K562 (cell line): Measurements from ENCODE around the gene UTP11. TPM values are rescaled to one million over a fixed set of nuclear protein-coding genes. Genes with fewer than 3 reads are reported as not detected.

Experiments
- ATAC-seq: fragments of 200-7000 bp; cut with Tn5 transposase; 3 replicates; pipeline ENCODE4 v1.9.1; 2020; ENCODE audit warnings: moderate library complexity
- BruUV-seq: library from RNA; stranded (reverse); fragments of 400-500 nt; replicated peaks from 2 replicates; lab custom pipeline; 2021; lab: Mats Ljungman, UMichigan
- CTCF ChIA-PET: fragments of 300-600 bp; formaldehyde crosslinking; extraction: SDS; loops from one replicate; lab custom pipeline; 2021; ENCODE audit warnings: low intra/inter-chr PET ratio; lab: Yijun Ruan, JAX
- POLR2A ChIA-PET: fragments of 300-600, 350-650 bp; sonication (Branson Sonifier 250); formaldehyde crosslinking; extraction: SDS; loops from one replicate; lab custom pipeline; 2021; ENCODE audit warnings: antibody characterized with exemption, inconsistent platforms; lab: Yijun Ruan, JAX
- DNase-seq, 4 experiments: peaks; one replicate each; pipeline versions ENCODE4 v3.0.0 to v3.0.0-alpha.2; 2011 to 2018; ENCODE audit warnings: low spot score in 3 of 4, mixed read lengths in 3 of 4; ENCODE audit errors: extremely low read depth in 1 of 4
- FAIRE-seq: peaks from 2 replicates; lab custom pipeline; 2011; peaks lifted over from hg19 to GRCh38; lab: Jason Lieb, UNC
- H2AFZ ChIP-seq: 2 replicates; pipeline ENCODE4 v1.6.0; 2011; ENCODE audit warnings: low read depth, low read length, control low read depth, inconsistent platforms
- H3K27ac ChIP-seq: fragments of 200-600 bp; 3 replicates; pipeline ENCODE4 v1.8.0; 2011; ENCODE audit warnings: low read depth, mild to moderate bottlenecking, control low read depth, inconsistent platforms, low read length, moderate library complexity, mixed read lengths; ENCODE audit errors: extremely low read depth
- H3K27me3 ChIP-seq, 2 experiments: fragments of 300-600 bp in 1 of 2; 2 replicates in 1 of 2; 3 replicates in 1 of 2; pipeline versions ENCODE4 v1.6.0 to v1.8.0; 2011; ENCODE audit warnings: inconsistent platforms in 2 of 2, low read length in 2 of 2, mild to moderate bottlenecking in 1 of 2, mixed read lengths in 1 of 2, moderate library complexity in 1 of 2; ENCODE audit not compliant: control insufficient read depth in 2 of 2, insufficient read depth in 2 of 2
- H3K36me3 ChIP-seq: fragments of 300-600 bp; 3 replicates; pipeline ENCODE4 v1.8.0; 2011; ENCODE audit warnings: mild to moderate bottlenecking, low read length, inconsistent platforms; ENCODE audit not compliant: control insufficient read depth, insufficient read depth
- H3K4me1 ChIP-seq, 2 experiments: fragments of 200-600 bp in 1 of 2; replicated peaks in 1 of 2; 2 replicates in 1 of 2; 3 replicates in 1 of 2; pipeline versions ENCODE4 v1.5.1 to v1.8.0; 2011; ENCODE audit warnings: inconsistent platforms in 2 of 2, low read length in 2 of 2, mild to moderate bottlenecking in 1 of 2, mixed read lengths in 1 of 2, moderate library complexity in 1 of 2; ENCODE audit not compliant: control insufficient read depth in 2 of 2, insufficient read depth in 2 of 2
- H3K4me2 ChIP-seq: 2 replicates; pipeline ENCODE4 v1.6.1; 2011; ENCODE audit warnings: low read length, control low read depth, inconsistent platforms, mixed read lengths; ENCODE audit not compliant: insufficient read depth
- H3K4me3 ChIP-seq: fragments of 200-600 bp; sonication (generic), shearing (Covaris generic); 2 replicates; pipeline ENCODE4 v1.5.1; 2016; ENCODE audit warnings: control low read depth, inconsistent platforms
- H3K79me2 ChIP-seq: fragments of 200-600 bp; 3 replicates; pipeline ENCODE4 v1.8.0; 2011; ENCODE audit warnings: low read length, inconsistent platforms; ENCODE audit not compliant: control insufficient read depth, insufficient read depth
- H3K9ac ChIP-seq, 2 experiments: 2 replicates each; pipeline versions ENCODE4 v1.6.0 to v1.6.1; 2011; ENCODE audit warnings: low read depth in 2 of 2, low read length in 2 of 2, control low read depth in 1 of 2, inconsistent platforms in 1 of 2, mild to moderate bottlenecking in 1 of 2, mixed read lengths in 1 of 2; ENCODE audit not compliant: insufficient read depth in 1 of 2
- H3K9me1 ChIP-seq: one replicate; pipeline ENCODE4 v1.6.0; 2011; ENCODE audit warnings: inconsistent platforms, mild to moderate bottlenecking, low read length, moderate library complexity; ENCODE audit not compliant: control insufficient read depth, insufficient read depth
- H3K9me3 ChIP-seq: replicated peaks from 2 replicates; pipeline ENCODE4 v1.5.1; 2011; ENCODE audit warnings: low read depth, low read length, inconsistent platforms; ENCODE audit not compliant: control insufficient read depth, insufficient read depth
- H4K20me1 ChIP-seq: replicated peaks from 2 replicates; pipeline ENCODE4 v1.6.1; 2011; ENCODE audit warnings: low read length, inconsistent platforms, mixed read lengths; ENCODE audit not compliant: control insufficient read depth, insufficient read depth
- CTCF ChIP-seq, 3 experiments: IDR thresholded peaks in 2 of 3; conservative IDR thresholded peaks in 1 of 3; 2 replicates each; pipeline ENCODE4 v1.5.1; 2011 to 2012; ENCODE audit warnings: low read length in 3 of 3, mild to moderate bottlenecking in 3 of 3, control low read depth in 2 of 3, improper control_type of control experiment in 1 of 3, inconsistent platforms in 1 of 3, low read depth in 1 of 3, mixed read lengths in 1 of 3, moderate library complexity in 1 of 3; ENCODE audit not compliant: insufficient read depth in 2 of 3
- DIDO1 ChIP-seq: fragments of 450-650 bp; IDR thresholded peaks from 2 replicates; pipeline ENCODE4 v1.6.1; 2016; ENCODE audit warnings: low read depth, missing biosample characterization, missing genetic modification characterization
- HMG20A ChIP-seq: fragments of 450-650 bp; formaldehyde crosslinking; conservative IDR thresholded peaks from 2 replicates; pipeline ENCODE4 v1.4.0; 2020; ENCODE audit warnings: mild to moderate bottlenecking, mixed read lengths
- MXD1 ChIP-seq: fragments of 250-450 bp; sonication (Bioruptor Pico); IDR thresholded peaks from 2 replicates; pipeline ENCODE4 v1.8.0; 2021; ENCODE audit warnings: borderline replicate concordance, mild to moderate bottlenecking, moderate library complexity; ENCODE audit not compliant: poor library complexity, severe bottlenecking
- ZNF766 ChIP-seq: fragments of 200-800 bp; sonication (Bioruptor generic); conservative IDR thresholded peaks from 2 replicates; pipeline ENCODE4 v1.6.1; 2016; ENCODE audit warnings: missing genetic modification characterization, missing compliant biosample characterization
- WGBS: fragments of 100-300 bp; shearing (Covaris generic); methylation state at CpG from one replicate; pipeline ENCODE4 v1.1.6; 2016; ENCODE audit warnings: low coverage, mixed read lengths; ENCODE audit not compliant: insufficient coverage; ENCODE audit errors: missing lambda C conversion rate; 5-methylcytosine and 5-hydroxymethylcytosine counted together
- in situ Hi-C: fragments of 300-500 bp; cut with MboI; formaldehyde crosslinking; loops from 4 replicates; pipeline ENCODE4 v1.15.0; 2018; ENCODE audit warnings: inconsistent platforms, mixed read lengths
- intact Hi-C: fragments of 100-400 bp; cut with micrococcal nuclease; formaldehyde crosslinking; loops from 2 replicates; pipeline ENCODE4 v1.14.2; 2022
- polyA plus RNA-seq, 8 experiments: library from polyadenylated mRNA; depleted of rRNA in 4 of 8; stranded (reverse) in 5 of 8; unstranded in 3 of 8; fragments of >200 nt; fragmentation: Nextera tagmentation in 2 of 8; fragmentation: Illumina TruSeq in 1 of 8; extraction: Ambion mirVana in 2 of 8; extraction: Trizol in 1 of 8; gene quantifications; 2 replicates each; pipeline versions ENCODE4 v1.2.1 to v1.2.3, GENCODE V29; 2011 to 2014; ENCODE audit warnings: inconsistent platforms in 1 of 8, missing spikeins in 1 of 8
- total RNA-seq, 7 experiments: library from RNA; depleted of rRNA in 6 of 7; stranded (reverse); fragments of >200 nt in 6 of 7; fragmentation: Illumina TruSeq in 2 of 7; extraction: Trizol in 2 of 7; gene quantifications; 2 replicates each; pipeline versions ENCODE4 v1.2.1 to v1.2.3, GENCODE V29; 2011 to 2021; ENCODE audit warnings: low replicate concordance in 1 of 7
- TF ChIP-seq, protein P1 (sequence below), 2 experiments: fragments of 200-800 bp in 1 of 2; sonication (Bioruptor generic) in 1 of 2; sonication (generic) in 1 of 2; formaldehyde crosslinking in 1 of 2; IDR thresholded peaks in 1 of 2; conservative IDR thresholded peaks in 1 of 2; 2 replicates each; pipeline versions ENCODE4 v1.5.0 to v1.6.1; 2016 to 2020; ENCODE audit warnings: missing compliant biosample characterization in 1 of 2, missing genetic modification characterization in 1 of 2, missing genetic modification reagents in 1 of 2

The UTP11 gene
- total and polyA plus RNA-seq, 9 of the 15 experiments (the other 6 are each of a cell fraction or from before 2014, with no cell fraction given): 91.1 to 378 (median 221) TPM

DNA sequence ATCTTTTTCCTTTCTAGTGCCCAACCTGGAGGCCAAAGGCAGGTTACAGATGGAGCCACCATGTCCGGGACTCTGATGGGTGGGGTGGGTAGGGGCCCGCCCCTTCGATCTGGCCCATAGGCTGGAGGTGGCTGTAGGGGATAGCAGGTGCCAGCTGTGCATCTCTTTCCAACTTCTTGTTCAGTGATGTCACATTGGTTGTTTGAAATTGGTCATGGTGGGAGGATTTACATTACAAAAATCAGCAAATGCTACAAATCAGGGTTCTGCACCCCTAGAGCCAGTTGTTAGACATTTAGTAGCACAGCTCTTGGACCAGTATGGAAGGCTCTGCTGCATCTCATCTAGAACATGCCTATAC, 56.4 kb downstream of the UTP11 start:
- peaks cover 14 to 62% of the 10 kb centered on the region in 2 experiments; a peak in 4 of 5 replicates for H3K27me3 ChIP-seq
- peak in 1 of 4 experiments; percentile 20 for DNase-seq
- H2AFZ ChIP-seq: no peak overlapping the region
- intact Hi-C loops (no loop called here), in situ Hi-C loops (no loop called here)
- H3K9me3 ChIP-seq: no peaks in the 10 kb centered on the region
- no peak overlapping the region for H3K4me3 ChIP-seq
- H3K36me3 ChIP-seq: no peaks in the 10 kb centered on the region
- no peak overlapping the region for H3K4me2 ChIP-seq
- 0% methylated on average over 3 of the region's 3 CpGs for WGBS
- TF ChIP-seq DIDO1 (tag): 0 out of 2 replicates have a peak, but pooled peaks have one; percentile 8
- no peak for TF ChIP-seq ZNF766 (CRISPR knock-in tag)
- H3K9me1 ChIP-seq: no peaks in the 10 kb centered on the region
- H3K79me2 ChIP-seq: no peaks in the 10 kb centered on the region
- H4K20me1 ChIP-seq: peaks cover 4% of the 10 kb centered on the region; the same call in 1 of the 2 replicates
- FAIRE-seq: no peak
- peaks cover 4 to 15% of the 10 kb centered on the region in 2 experiments; a peak in 3 of 5 replicates for H3K4me1 ChIP-seq
- no TSS peak for BruUV-seq
- POLR2A ChIA-PET: interaction anchor here (0.6 to 2.1 kb wide), 3 partner anchors 9 to 508 kb away, joined by 3 to 8 read pairs (median 3); no protein-coding TSS in a partner anchor
- H3K9ac ChIP-seq: no peak overlapping the region
- CTCF ChIA-PET: no interaction called here
- ATAC-seq: no peak
- H3K27ac ChIP-seq: no peak overlapping the region

GRCh38 chr1:38071312-38072256, 59.0 kb downstream of the UTP11 start:
- WGBS: 0% methylated on average over 10 of the region's 10 CpGs
- Histone ChIP-seq H2AFZ (no peak overlapping the region), H3K36me3 (no peaks in the 10 kb centered on the region), H3K4me3 (no peak overlapping the region), H4K20me1 (peaks cover 20% of the 10 kb centered on the region), H3K79me2 (no peaks in the 10 kb centered on the region), H3K27me3 (peaks cover 14 to 58% of the 10 kb centered on the region in 2 experiments; a peak in 4 of 5 replicates), H3K9me3 (no peaks in the 10 kb centered on the region), H3K9ac (no peak overlapping the region), H3K4me2 (no peak overlapping the region), H3K9me1 (no peaks in the 10 kb centered on the region), H3K4me1 (peaks cover 0 to 11% of the 10 kb centered on the region in 2 experiments; a peak in 2 of 5 replicates), H3K27ac (no peak overlapping the region)
- ChIA-PET CTCF (no interaction called here), POLR2A (interaction anchor here (0.6 to 1.2 kb wide), 5 partner anchors 21 to 744 kb away, joined by 3 to 5 read pairs (median 5); no protein-coding TSS in a partner anchor)
- in situ Hi-C loops (no loop called here), intact Hi-C loops (loop anchor here (5.0 kb wide), 1 partner anchor 34 kb away; no protein-coding TSS in a partner anchor)
- ATAC-seq (peak; percentile 90), FAIRE-seq (peak; percentile 93), DNase-seq (peak; percentile 37 to 64 (median 46))
- BruUV-seq: no TSS peak
- TF ChIP-seq, protein P1, sequence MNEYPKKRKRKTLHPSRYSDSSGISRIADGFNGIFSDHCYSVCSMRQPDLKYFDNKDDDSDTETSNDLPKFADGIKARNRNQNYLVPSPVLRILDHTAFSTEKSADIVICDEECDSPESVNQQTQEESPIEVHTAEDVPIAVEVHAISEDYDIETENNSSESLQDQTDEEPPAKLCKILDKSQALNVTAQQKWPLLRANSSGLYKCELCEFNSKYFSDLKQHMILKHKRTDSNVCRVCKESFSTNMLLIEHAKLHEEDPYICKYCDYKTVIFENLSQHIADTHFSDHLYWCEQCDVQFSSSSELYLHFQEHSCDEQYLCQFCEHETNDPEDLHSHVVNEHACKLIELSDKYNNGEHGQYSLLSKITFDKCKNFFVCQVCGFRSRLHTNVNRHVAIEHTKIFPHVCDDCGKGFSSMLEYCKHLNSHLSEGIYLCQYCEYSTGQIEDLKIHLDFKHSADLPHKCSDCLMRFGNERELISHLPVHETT (CRISPR knock-in tag; conservative IDR thresholded peaks at IDR 0.05 in 1 of 2, IDR thresholded peaks at IDR 0.05 in 1 of 2): no peak
- peak; percentile 57 to 79 (median 71) for TF ChIP-seq CTCF (IDR thresholded peaks at IDR 0.05 in 2 of 3, conservative IDR thresholded peaks at IDR 0.05 in 1 of 3; ENCODE audit: insufficient read depth in 2 of 3, low read depth in 1 of 3, low read length in 3 of 3)
- no peak for TF ChIP-seq HMG20A
- TF ChIP-seq MXD1: no peak
